Heart right ventricle (tissue), 16 donors: ENCODE data around the gene NAA25. TPM values are rescaled to one million over a fixed set of nuclear protein-coding genes. Genes with fewer than 3 reads are reported as not detected.
"Not testable (repeated sequence)": the region's sequence is repeated elsewhere in the genome, so short reads cannot be mapped to it uniquely, and the experiment has no call there.

Experiments
- ATAC-seq, 8 donors: fragments of 200-7000 bp; cut with Tn5 transposase; one replicate each; pipeline ENCODE4 v1.9.1; 2020; ENCODE audit warnings: mild to moderate bottlenecking in 8 of 8, moderate library complexity in 8 of 8, moderate number of reproducible peaks in 1 of 8
- DNase-seq, 2 donors: peaks; one replicate each; pipeline ENCODE4 v3.0.0-alpha.2; 2020
- H3K27ac ChIP-seq, 10 donors: fragments of 200-600 bp; sonication (generic) in 2 of 10; one replicate each; pipeline versions ENCODE4 v1.5.0 to v1.8.0; 2020 to 2022; ENCODE audit warnings: mild to moderate bottlenecking in 3 of 10
- H3K27me3 ChIP-seq, 7 donors: fragments of 200-600 bp; one replicate each; pipeline ENCODE4 v1.8.0; 2021 to 2022; ENCODE audit warnings: mild to moderate bottlenecking in 2 of 7
- H3K36me3 ChIP-seq, 9 donors: fragments of 200-600 bp; sonication (generic) in 1 of 9; one replicate each; pipeline versions ENCODE4 v1.5.0 to v1.8.0; 2020 to 2022; ENCODE audit warnings: mild to moderate bottlenecking in 2 of 9
- H3K4me1 ChIP-seq, 9 donors: fragments of 200-600 bp; sonication (generic) in 1 of 9; one replicate each; pipeline versions ENCODE4 v1.5.0 to v1.8.0; 2020 to 2022; ENCODE audit warnings: mild to moderate bottlenecking in 4 of 9
- H3K4me3 ChIP-seq, 10 donors: fragments of 200-600 bp; sonication (generic) in 2 of 10; one replicate each; pipeline versions ENCODE4 v1.5.0 to v1.8.0; 2020 to 2022; ENCODE audit warnings: mild to moderate bottlenecking in 7 of 10, moderate library complexity in 2 of 10
- H3K9me3 ChIP-seq, 11 donors: fragments of 200-600 bp in 10 of 11; sonication (generic) in 2 of 11; one replicate each; pipeline versions ENCODE4 v1.5.0 to v1.8.0; 2013 to 2022; ENCODE audit warnings: mild to moderate bottlenecking in 2 of 11, control low read depth in 1 of 11, moderate library complexity in 1 of 11
- CTCF ChIP-seq, 9 donors: fragments of 200-600 bp; sonication (generic) in 2 of 9; IDR thresholded peaks; one replicate each; pipeline versions ENCODE4 v1.5.0 to v1.8.0; 2021 to 2022; ENCODE audit warnings: antibody characterized with exemption in 9 of 9, mild to moderate bottlenecking in 5 of 9, moderate library complexity in 1 of 9
- WGBS, 2 donors: extraction: QIAGEN DNeasy Blood & Tissue Kit; methylation state at CpG; one replicate each; pipeline ENCODE4 v1.1.7; 2013; ENCODE audit warnings: inconsistent platforms in 1 of 2; 5-methylcytosine and 5-hydroxymethylcytosine counted together
- intact Hi-C, 10 donors: fragments of 100-400 bp; cut with DNase I; formaldehyde crosslinking; loops; one replicate each; pipeline versions ENCODE4 v1.11.1 to v1.14.2; 2022
- polyA plus RNA-seq, 2 donors: library from polyadenylated mRNA; stranded (reverse); fragments of 200-250 nt; gene quantifications; one replicate each; pipeline ENCODE4 v1.2.3, GENCODE V29; 2013
- total RNA-seq, 10 donors: library from RNA; stranded (reverse); fragmentation: NEBNext Ultra II Directional in 3 of 10; extraction: Animal tissue kit (Norgen Biotek cat#: 25700) in 3 of 10; gene quantifications; one replicate each; pipeline versions ENCODE4 v1.2.1 to v1.2.4, GENCODE V29; 2021 to 2023
- donor health status: Arrhythmogenic right ventricular cardiomyopathy.
- donor health status: ischemic (EF 13 %, LVEDD 7.1; RV severe dilation, severe dysfunction).
- donor health status: healthy with polysubstance abuse.
- donor health status: DM: no; HTN: yes; CAD: no.
- donor health status: DM: no; HTN: no; CAD: no.
- donor health status: ischemic (EF 25% LVEDD 6.9; RV normal size, moderate dysfunction).
- donor health status: ischemic (EF 25% LVEDD 5.7; RV mildly dilated, moderate dysfunction).
- donor health status: healthy.
- donor health status: DM: yes; HTN: yes; CAD: no.
- donor health status: Ischemic cardiomyopathy.
- donor health status: ischemic (EF 35%, LVEDD 5.7; RV mildly dilated, moderate dysfunction).
- donor health status: nonischemic (EF 11% LVEDD 7.7; RV severe dilation, severe dysfunction).
- donor health status: DM: yes; HTN: yes; CAD: no.
- donor health status: PGD.
- donor health status: ischemic (EF 29% LVEDD 5.4; RV normal size, mild dysfunction).
- donor health status: nonischemic (EF 23%, LVEDD 6.1; RV moderate dilation, normal function).

Gene NAA25
- total and polyA plus RNA-seq, 12 donors, result 3.6 to 26.3 (median 17.9) TPM

DNA sequence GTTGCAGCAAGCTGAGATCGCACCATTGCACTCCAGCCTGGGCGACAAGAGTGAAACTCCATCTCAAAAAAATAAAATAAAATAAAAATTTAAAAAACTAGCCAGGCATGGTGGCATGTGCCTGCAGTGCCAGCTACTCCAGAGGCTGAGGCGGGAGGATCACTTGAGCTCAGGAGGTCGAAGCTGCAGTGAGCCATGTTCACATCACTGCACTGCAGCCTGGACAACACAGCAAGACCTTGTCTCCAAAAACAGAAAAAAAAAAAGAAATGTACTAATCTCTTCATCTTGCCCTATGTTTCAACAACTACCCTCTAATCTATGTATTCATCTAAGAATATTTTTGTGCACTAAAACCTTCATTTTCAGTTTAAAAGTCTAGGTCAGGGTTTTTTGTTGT lies 6.5 kb downstream of the NAA25 start:
- 96 to 99% methylated on average over 4 of the region's 4 CpGs for whole genome bisulfite sequencing, 2 donors
- DNase-seq (no peak), ATAC-seq (no peak)
- TF ChIP-seq CTCF (IDR thresholded peaks at IDR 0.05), result no peak
- peaks cover 0 to 57% (median 16%) of the 10 kb centered on the region in 9 donors for H3K36me3 ChIP-seq
- H3K4me3 ChIP-seq, result no peak overlapping the region
- no peaks in the 10 kb centered on the region for H3K27me3 ChIP-seq
- H3K4me1 ChIP-seq, result peaks cover 0 to 45% (median 30%) of the 10 kb centered on the region in 9 donors
- H3K27ac ChIP-seq, result no peak overlapping the region
- intact Hi-C loops, result no loop called here
- H3K9me3 ChIP-seq, result no peaks in the 10 kb centered on the region

- DNase-seq, H3K27ac ChIP-seq, intact Hi-C loops, H3K27me3 ChIP-seq, ATAC-seq, H3K9me3 ChIP-seq, H3K4me3 ChIP-seq: not testable (repeated sequence)
- peaks cover 0 to 63% (median 16%) of the 10 kb centered on the region in 9 donors for H3K36me3 ChIP-seq
- H3K4me1 ChIP-seq, result peaks cover 0 to 39% (median 25%) of the 10 kb centered on the region in 9 donors
- 98% methylated on average over 15 of the region's 15 CpGs for WGBS, 2 donors
Observed at GRCh38 chr12:112100500-112100899, 8.1 kb downstream of the NAA25 start.

GRCh38 chr12:112097641-112098040 lies 10.9 kb downstream of the NAA25 start:
- H3K4me3 ChIP-seq, result no peak overlapping the region
- H3K9me3 ChIP-seq, result no peaks in the 10 kb centered on the region
- no peak for DNase-seq
- no peaks in the 10 kb centered on the region for H3K27me3 ChIP-seq
- no peak overlapping the region for H3K27ac ChIP-seq
- intact Hi-C loops, result no loop called here
- ATAC-seq, result no peak
- H3K4me1 ChIP-seq, result peaks cover 0 to 25% (median 11%) of the 10 kb centered on the region in 9 donors
- 94 to 97% methylated on average over 8 of the region's 8 CpGs for WGBS, 2 donors
- H3K36me3 ChIP-seq, result peaks cover 0 to 70% (median 19%) of the 10 kb centered on the region in 9 donors
- no peak for TF ChIP-seq CTCF (IDR thresholded peaks at IDR 0.05)

DNA sequence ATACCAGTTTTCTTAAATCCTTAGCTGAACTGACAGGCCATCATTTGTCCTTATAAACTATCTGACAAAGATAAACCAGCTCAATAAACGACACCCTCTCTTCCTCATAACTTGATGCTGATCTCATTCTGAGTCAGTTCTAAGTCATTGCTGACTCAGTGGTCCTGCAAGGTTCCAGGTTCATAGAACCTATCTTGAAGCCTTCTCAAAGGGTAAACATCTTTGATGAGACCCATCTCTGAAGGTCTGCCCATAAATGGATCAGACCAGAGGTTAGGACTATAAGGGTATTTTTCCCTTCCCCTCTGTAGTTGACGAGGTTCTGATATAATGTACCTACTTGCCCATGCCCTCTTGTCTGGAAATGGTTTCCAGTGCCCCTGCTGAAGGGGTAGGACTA lies 11.9 kb downstream of the NAA25 start:
- no peak for DNase-seq
- H3K4me1 ChIP-seq, result peaks cover 0 to 25% (median 11%) of the 10 kb centered on the region in 9 donors
- ATAC-seq, result no peak
- H3K27ac ChIP-seq, result peak overlapping the region in 4 of 10 donors; percentile 11 to 41 (median 21)
- no peak overlapping the region for H3K4me3 ChIP-seq
- TF ChIP-seq CTCF (IDR thresholded peaks at IDR 0.05), result no peak
- intact Hi-C loops, result no loop called here
- peaks cover 0 to 76% (median 24%) of the 10 kb centered on the region in 9 donors for H3K36me3 ChIP-seq
- no peaks in the 10 kb centered on the region for H3K9me3 ChIP-seq
- WGBS, 2 donors, result 54 to 57% methylated on average over 2 of the region's 2 CpGs
- no peaks in the 10 kb centered on the region for H3K27me3 ChIP-seq

GRCh38 chr12:112096070-112096469 lies 12.5 kb downstream of the NAA25 start:
- no peaks in the 10 kb centered on the region for H3K27me3 ChIP-seq
- intact Hi-C loops, result no loop called here
- peaks cover 0 to 25% (median 11%) of the 10 kb centered on the region in 9 donors for H3K4me1 ChIP-seq
- DNase-seq (no peak), ATAC-seq (peak in 5 of 8 donors; percentile 33 to 81 (median 63))
- H3K4me3 ChIP-seq, result no peak overlapping the region
- no peaks in the 10 kb centered on the region for H3K9me3 ChIP-seq
- peaks cover 0 to 76% (median 24%) of the 10 kb centered on the region in 9 donors for H3K36me3 ChIP-seq
- no peak for TF ChIP-seq CTCF (IDR thresholded peaks at IDR 0.05)
- peak overlapping the region in 4 of 10 donors; percentile 11 to 41 (median 21) for H3K27ac ChIP-seq
